HEK293 (cell line): ENCODE data around the gene KIR3DL2.

ENCODE experiments used
- ATF2 ChIP-seq: fragments of 450-650 bp; formaldehyde crosslinking; IDR thresholded peaks from 2 replicates; pipeline ENCODE4 v1.5.1; 2016; ENCODE audit warnings: missing biosample characterization, missing genetic modification characterization, low read depth
- CTCF ChIP-seq: fragments of 450-650 bp; formaldehyde crosslinking; IDR thresholded peaks from 2 replicates; pipeline ENCODE4 v1.5.1; 2016; ENCODE audit warnings: missing biosample characterization, missing genetic modification characterization
- SETDB1 ChIP-seq: IDR thresholded peaks from one replicate; pipeline ENCODE4 v1.6.1; 2017; ENCODE audit warnings: mild to moderate bottlenecking, low read length, moderate library complexity, mixed read lengths; ENCODE audit not compliant: insufficient read length
- TCF7L2 ChIP-seq: IDR thresholded peaks from 2 replicates; pipeline ENCODE4 v1.6.1; 2011; ENCODE audit warnings: low read depth, mild to moderate bottlenecking, inconsistent platforms, low read length, moderate library complexity, borderline replicate concordance
- YY1 ChIP-seq: fragments of 450-650 bp; formaldehyde crosslinking; IDR thresholded peaks from 2 replicates; pipeline ENCODE4 v1.5.1; 2018; ENCODE audit warnings: missing biosample characterization, missing genetic modification characterization
- ZBTB21 ChIP-seq: fragments of 450-650 bp; formaldehyde crosslinking; IDR thresholded peaks from 2 replicates; pipeline ENCODE4 v1.5.1; 2017; ENCODE audit warnings: missing biosample characterization, missing genetic modification characterization
- ZBTB8A ChIP-seq: fragments of 450-650 bp; formaldehyde crosslinking; IDR thresholded peaks from 2 replicates; pipeline ENCODE4 v1.5.1; 2016; ENCODE audit warnings: missing biosample characterization, missing genetic modification characterization
- ZNF133 ChIP-seq: fragments of 450-650 bp; formaldehyde crosslinking; IDR thresholded peaks from 2 replicates; pipeline ENCODE4 v1.5.1; 2016; ENCODE audit warnings: missing biosample characterization, missing genetic modification characterization
- ZNF140 ChIP-seq: fragments of 450-650 bp; formaldehyde crosslinking; IDR thresholded peaks from 2 replicates; pipeline ENCODE4 v1.5.1; 2016; ENCODE audit warnings: missing biosample characterization, missing genetic modification characterization
- ZNF184 ChIP-seq: fragments of 450-650 bp; IDR thresholded peaks from 2 replicates; pipeline ENCODE4 v1.5.1; 2018; ENCODE audit warnings: missing biosample characterization, mild to moderate bottlenecking, missing genetic modification characterization
- ZNF211 ChIP-seq: fragments of 450-650 bp; formaldehyde crosslinking; IDR thresholded peaks from 2 replicates; pipeline ENCODE4 v1.5.1; 2016; ENCODE audit warnings: low read depth, missing biosample characterization, missing genetic modification characterization
- ZNF335 ChIP-seq: fragments of 450-650 bp; formaldehyde crosslinking; conservative IDR thresholded peaks from 2 replicates; pipeline ENCODE4 v1.5.1; 2016; ENCODE audit warnings: missing biosample characterization, missing genetic modification characterization
- ZNF501 ChIP-seq: fragments of 450-650 bp; formaldehyde crosslinking; IDR thresholded peaks from 2 replicates; pipeline ENCODE4 v1.5.1; 2016; ENCODE audit warnings: missing biosample characterization, missing genetic modification characterization
- TF ChIP-seq, protein P1 (sequence below): fragments of 450-650 bp; formaldehyde crosslinking; IDR thresholded peaks from 2 replicates; pipeline ENCODE4 v1.5.1; 2016; ENCODE audit warnings: missing biosample characterization, missing genetic modification characterization

DNA sequence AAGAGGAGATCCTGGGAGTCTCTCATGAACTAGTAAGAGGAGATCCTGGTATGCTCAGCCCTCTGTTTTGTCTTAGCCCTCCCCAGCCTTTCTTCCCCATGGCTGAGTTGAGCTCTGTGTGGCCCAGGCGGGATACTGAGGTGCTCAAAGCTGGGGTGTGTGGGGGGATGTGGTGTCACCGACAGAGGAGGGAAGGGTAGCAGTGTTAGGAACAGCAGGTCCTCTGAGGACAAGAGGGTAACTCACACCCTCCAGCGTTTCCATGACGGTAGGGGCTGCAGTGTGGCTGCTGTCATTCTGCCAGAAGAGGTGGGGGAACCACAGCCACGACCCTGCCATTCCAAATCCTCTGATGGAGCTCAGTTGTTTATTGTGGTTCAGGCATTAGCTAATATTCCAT lies 46.1 kb upstream of the KIR3DL2 start:
- TF ChIP-seq ZNF133 (tag by site-specific recombination), result no peak
- TF ChIP-seq CTCF (tag by site-specific recombination), result no peak
- no peak for TF ChIP-seq ZNF184 (tag by site-specific recombination)
- TF ChIP-seq ATF2 (tag by site-specific recombination), result no peak
- TF ChIP-seq ZNF211 (tag by site-specific recombination), result no peak
- no peak for TF ChIP-seq ZNF335 (tag by site-specific recombination)
- TF ChIP-seq, protein P1, sequence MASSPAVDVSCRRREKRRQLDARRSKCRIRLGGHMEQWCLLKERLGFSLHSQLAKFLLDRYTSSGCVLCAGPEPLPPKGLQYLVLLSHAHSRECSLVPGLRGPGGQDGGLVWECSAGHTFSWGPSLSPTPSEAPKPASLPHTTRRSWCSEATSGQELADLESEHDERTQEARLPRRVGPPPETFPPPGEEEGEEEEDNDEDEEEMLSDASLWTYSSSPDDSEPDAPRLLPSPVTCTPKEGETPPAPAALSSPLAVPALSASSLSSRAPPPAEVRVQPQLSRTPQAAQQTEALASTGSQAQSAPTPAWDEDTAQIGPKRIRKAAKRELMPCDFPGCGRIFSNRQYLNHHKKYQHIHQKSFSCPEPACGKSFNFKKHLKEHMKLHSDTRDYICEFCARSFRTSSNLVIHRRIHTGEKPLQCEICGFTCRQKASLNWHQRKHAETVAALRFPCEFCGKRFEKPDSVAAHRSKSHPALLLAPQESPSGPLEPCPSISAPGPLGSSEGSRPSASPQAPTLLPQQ (tag by site-specific recombination), result no peak
- TF ChIP-seq SETDB1, result no peak
- no peak for TF ChIP-seq ZBTB21 (tag by site-specific recombination)
- no peak for TF ChIP-seq TCF7L2
- TF ChIP-seq ZBTB8A, result no peak
- no peak for TF ChIP-seq YY1 (tag by site-specific recombination)
- no peak for TF ChIP-seq ZNF140 (tag by site-specific recombination)
- TF ChIP-seq ZNF501 (tag by site-specific recombination), result no peak
